OCI-LY3 (cell line): Measurements from ENCODE around the gene DEDD2.

Experiments used
- H2AFZ ChIP-seq: fragments of 200-600, 300-600 bp; shearing (Covaris generic); 2 replicates; pipeline ENCODE4 v1.6.0; 2014; ENCODE audit warnings: antibody characterized with exemption, low read depth, low read length
- H3K27ac ChIP-seq: fragments of 200-600, 300-600 bp; sonication (generic); 2 replicates; pipeline ENCODE4 v1.5.1; 2014; ENCODE audit warnings: mild to moderate bottlenecking, low read length, moderate library complexity, mixed read lengths
- H3K27me3 ChIP-seq: fragments of 200-600, 300-600 bp; sonication (generic); 2 replicates; pipeline ENCODE4 v1.6.1; 2014; ENCODE audit warnings: low read depth, low read length, mixed read lengths
- H3K36me3 ChIP-seq: fragments of 200-600, 300-600 bp; sonication (generic); replicated peaks from 2 replicates; pipeline ENCODE3; 2014; ENCODE audit warnings: low read depth, low read length, mixed read lengths
- H3K4me1 ChIP-seq: fragments of 300-600, 200-600 bp; sonication (generic); 2 replicates; pipeline ENCODE4 v1.6.1; 2014; ENCODE audit warnings: low read length, mixed read lengths
- H3K4me2 ChIP-seq: fragments of 200-600, 300-600 bp; sonication (generic); 2 replicates; pipeline ENCODE4 v1.6.1; 2014; ENCODE audit warnings: low read length, mixed read lengths
- H3K4me3 ChIP-seq: fragments of 300-600, 200-600 bp; sonication (generic); 2 replicates; pipeline ENCODE4 v1.5.1; 2014; ENCODE audit warnings: antibody characterized with exemption, mild to moderate bottlenecking, low read length, moderate library complexity
- H3K79me2 ChIP-seq: fragments of 300-600, 200-600 bp; shearing (Covaris generic); 2 replicates; pipeline ENCODE4 v1.6.1; 2014; ENCODE audit warnings: mild to moderate bottlenecking, low read length, mixed read lengths
- H3K9ac ChIP-seq: fragments of 300-600, 200-600 bp; shearing (Covaris generic); 2 replicates; pipeline ENCODE4 v1.6.0; 2014; ENCODE audit warnings: mild to moderate bottlenecking, low read length, moderate library complexity
- H3K9me3 ChIP-seq: fragments of 200-600, 300-600 bp; shearing (Covaris generic); 2 replicates; pipeline ENCODE4 v1.6.1; 2014; ENCODE audit warnings: low read length, mixed read lengths; ENCODE audit not compliant: insufficient read depth
- H4K20me1 ChIP-seq: fragments of 200-600, 300-600 bp; sonication (generic); 2 replicates; pipeline ENCODE4 v1.6.1; 2016; ENCODE audit warnings: low read length, mixed read lengths; ENCODE audit not compliant: insufficient read depth
- EZH2phosphoT487 ChIP-seq: fragments of 200-600 bp; shearing (Covaris generic); IDR thresholded peaks from 2 replicates; pipeline ENCODE4 v1.6.1; 2018; ENCODE audit warnings: antibody characterized with exemption, mixed run types, low read depth
- TF ChIP-seq, protein P1 (sequence below): fragments of 200-600, 300-600 bp; sonication (generic); IDR thresholded peaks from 2 replicates; pipeline ENCODE4 v1.5.1; 2014; ENCODE audit warnings: antibody characterized with exemption, low read length, low read depth

DEDD2 gene

DNA sequence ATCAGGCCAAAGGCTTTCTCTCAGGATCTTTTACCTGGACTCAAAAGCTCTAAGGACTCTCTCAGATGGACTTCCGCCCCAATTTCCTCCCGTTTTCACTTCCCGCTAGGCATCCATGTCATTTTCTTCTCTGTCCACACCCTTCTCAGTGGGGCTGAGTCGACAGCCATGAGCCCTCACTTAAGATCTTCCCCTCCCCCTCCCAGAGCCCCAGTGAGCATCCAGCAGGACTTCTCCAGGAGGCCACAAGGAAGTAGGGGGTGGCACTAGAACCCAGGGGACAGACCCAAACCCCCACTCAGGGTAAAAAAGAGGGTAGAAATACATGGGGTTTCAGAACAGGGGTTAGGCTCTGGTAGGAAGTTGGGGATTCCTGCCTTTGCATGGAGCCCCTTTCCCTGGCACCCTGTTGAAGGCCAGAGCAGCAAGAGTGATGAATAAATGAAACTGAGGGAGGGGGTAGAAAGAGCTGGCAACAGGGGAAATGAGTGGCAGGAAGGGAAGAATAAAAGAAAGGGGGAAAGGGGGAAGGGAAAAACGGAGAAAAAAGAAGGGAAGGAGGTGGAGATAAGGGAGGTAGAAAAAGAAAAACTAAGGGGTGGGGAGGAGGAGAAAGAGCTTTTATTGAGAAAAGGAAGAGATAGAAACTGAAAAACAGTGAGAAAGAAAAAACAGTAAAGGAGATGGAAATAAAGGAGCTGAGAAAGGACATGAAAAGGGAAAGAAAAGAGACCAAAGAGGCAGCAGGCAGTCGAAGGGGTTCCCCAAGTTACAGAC, 42.3 kb downstream of the DEDD2 start:
- H3K27me3 ChIP-seq, result peaks cover 41% of the 10 kb centered on the region
- H3K9me3 ChIP-seq, result no peaks in the 10 kb centered on the region
- no peak overlapping the region for H3K27ac ChIP-seq
- H3K4me1 ChIP-seq, result peaks cover 7% of the 10 kb centered on the region
- no peaks in the 10 kb centered on the region for H3K36me3 ChIP-seq
- H3K4me3 ChIP-seq, result no peak overlapping the region
- TF ChIP-seq EZH2phosphoT487, result no peak
- TF ChIP-seq, protein P1, sequence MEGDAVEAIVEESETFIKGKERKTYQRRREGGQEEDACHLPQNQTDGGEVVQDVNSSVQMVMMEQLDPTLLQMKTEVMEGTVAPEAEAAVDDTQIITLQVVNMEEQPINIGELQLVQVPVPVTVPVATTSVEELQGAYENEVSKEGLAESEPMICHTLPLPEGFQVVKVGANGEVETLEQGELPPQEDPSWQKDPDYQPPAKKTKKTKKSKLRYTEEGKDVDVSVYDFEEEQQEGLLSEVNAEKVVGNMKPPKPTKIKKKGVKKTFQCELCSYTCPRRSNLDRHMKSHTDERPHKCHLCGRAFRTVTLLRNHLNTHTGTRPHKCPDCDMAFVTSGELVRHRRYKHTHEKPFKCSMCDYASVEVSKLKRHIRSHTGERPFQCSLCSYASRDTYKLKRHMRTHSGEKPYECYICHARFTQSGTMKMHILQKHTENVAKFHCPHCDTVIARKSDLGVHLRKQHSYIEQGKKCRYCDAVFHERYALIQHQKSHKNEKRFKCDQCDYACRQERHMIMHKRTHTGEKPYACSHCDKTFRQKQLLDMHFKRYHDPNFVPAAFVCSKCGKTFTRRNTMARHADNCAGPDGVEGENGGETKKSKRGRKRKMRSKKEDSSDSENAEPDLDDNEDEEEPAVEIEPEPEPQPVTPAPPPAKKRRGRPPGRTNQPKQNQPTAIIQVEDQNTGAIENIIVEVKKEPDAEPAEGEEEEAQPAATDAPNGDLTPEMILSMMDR, result no peak
- no peaks in the 10 kb centered on the region for H4K20me1 ChIP-seq
- H3K9ac ChIP-seq, result no peak overlapping the region
- H3K4me2 ChIP-seq, result no peak overlapping the region
- no peaks in the 10 kb centered on the region for H3K79me2 ChIP-seq
- no peak overlapping the region for H2AFZ ChIP-seq

DNA sequence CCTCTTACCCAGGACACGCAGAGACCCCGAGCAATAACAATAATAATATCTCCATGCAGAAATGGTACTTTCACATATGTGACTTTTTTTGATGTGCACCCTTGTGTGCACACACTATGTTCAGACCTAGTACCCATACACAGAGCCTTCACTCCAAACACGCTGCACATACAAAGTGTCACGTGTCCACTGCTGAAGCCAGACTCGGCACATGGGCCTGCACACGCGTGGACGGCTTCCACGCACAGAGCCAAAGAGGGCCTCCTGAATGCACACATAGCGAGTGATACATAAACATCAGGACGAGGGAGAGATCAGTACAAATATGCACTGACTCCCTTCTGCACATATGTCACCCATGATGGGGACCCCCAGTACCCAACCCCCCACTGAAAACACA, 43.3 kb downstream of the DEDD2 start:
- Histone ChIP-seq H3K9ac (no peak overlapping the region), H4K20me1 (no peaks in the 10 kb centered on the region), H3K4me2 (no peak overlapping the region), H2AFZ (no peak overlapping the region), H3K36me3 (no peaks in the 10 kb centered on the region), H3K4me1 (peaks cover 7% of the 10 kb centered on the region), H3K27ac (no peak overlapping the region), H3K4me3 (no peak overlapping the region), H3K27me3 (peaks cover 31% of the 10 kb centered on the region), H3K9me3 (no peaks in the 10 kb centered on the region), H3K79me2 (no peaks in the 10 kb centered on the region)
- TF ChIP-seq, protein P1, result no peak
- TF ChIP-seq EZH2phosphoT487, result no peak

GRCh38 chr19:42173695-42174094, 43.8 kb downstream of the DEDD2 start:
- Histone ChIP-seq H3K36me3 (no peaks in the 10 kb centered on the region), H4K20me1 (no peaks in the 10 kb centered on the region), H3K27me3 (peaks cover 26% of the 10 kb centered on the region), H2AFZ (no peak overlapping the region), H3K79me2 (no peaks in the 10 kb centered on the region), H3K9me3 (no peaks in the 10 kb centered on the region), H3K4me2 (no peak overlapping the region), H3K4me3 (no peak overlapping the region), H3K9ac (no peak overlapping the region), H3K27ac (no peak overlapping the region), H3K4me1 (peaks cover 7% of the 10 kb centered on the region)
- TF ChIP-seq, protein P1, result no peak
- no peak for TF ChIP-seq EZH2phosphoT487

DNA sequence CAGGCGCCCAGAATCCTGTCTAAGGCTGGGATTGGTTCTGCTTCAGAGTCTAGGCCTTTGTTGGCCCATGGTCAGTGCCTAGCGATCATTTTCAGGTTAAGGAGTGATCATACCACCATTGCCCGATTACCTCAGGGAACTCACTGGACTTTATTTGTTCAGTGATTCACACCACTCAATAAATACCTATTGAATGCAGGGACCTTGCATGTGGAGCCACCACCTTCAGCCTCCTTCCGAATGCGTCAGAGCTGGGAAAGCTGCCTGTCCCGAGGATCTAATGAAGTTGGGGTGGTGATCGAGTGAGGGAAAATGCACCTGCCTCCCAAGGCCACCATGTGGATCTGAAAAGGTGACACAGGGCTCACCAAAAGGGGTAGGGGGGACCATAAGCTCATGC, 45.2 kb downstream of the DEDD2 start:
- H3K4me1 ChIP-seq, result peaks cover 1% of the 10 kb centered on the region
- H4K20me1 ChIP-seq, result no peaks in the 10 kb centered on the region
- no peaks in the 10 kb centered on the region for H3K9me3 ChIP-seq
- no peak overlapping the region for H2AFZ ChIP-seq
- no peaks in the 10 kb centered on the region for H3K36me3 ChIP-seq
- no peak for TF ChIP-seq EZH2phosphoT487
- TF ChIP-seq, protein P1, result no peak
- H3K4me3 ChIP-seq, result no peak overlapping the region
- H3K27me3 ChIP-seq, result peaks cover 12% of the 10 kb centered on the region
- no peak overlapping the region for H3K9ac ChIP-seq
- no peak overlapping the region for H3K27ac ChIP-seq
- no peaks in the 10 kb centered on the region for H3K79me2 ChIP-seq
- H3K4me2 ChIP-seq, result no peak overlapping the region
